ENCODE measurements around the gene SNTG2. TPM values are rescaled to one million over a fixed set of nuclear protein-coding genes. Genes with fewer than 3 reads are reported as not detected.

SNTG2 gene
- total and polyA plus RNA-seq, 2 of the 13 experiments (the other 11 are each of a cell fraction or from before 2014, with no cell fraction given), result not detected

DNA sequence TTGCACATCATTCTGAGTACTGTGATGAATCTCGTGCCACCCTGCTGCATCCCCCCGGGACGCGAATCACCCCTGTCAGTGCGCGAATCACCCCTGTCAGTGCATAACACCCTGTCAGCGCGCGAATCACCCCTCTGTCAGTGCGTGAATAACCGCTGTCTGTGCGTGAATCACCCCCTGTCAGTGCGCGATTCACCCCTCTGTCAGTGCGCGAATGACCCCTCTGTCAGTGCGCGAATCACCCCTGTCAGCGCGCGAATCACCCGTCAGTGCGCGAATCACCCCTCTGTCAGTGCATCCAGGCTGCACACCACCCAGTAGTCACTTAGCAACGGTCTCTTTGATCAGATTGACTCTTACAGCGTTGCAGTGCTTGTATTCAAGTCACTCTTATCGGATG lies 328.2 kb downstream of the SNTG2 start:
- no peaks in the 10 kb centered on the region for H3K36me3 ChIP-seq (replicated peaks in 1 of 2; ENCODE audit: control insufficient read depth in 1 of 2, insufficient read depth in 2 of 2, low read length in 2 of 2)
- intact Hi-C loops (cut with micrococcal nuclease; ENCODE audit: unreplicated experiment), result no loop called here
- no peak overlapping the region for H3K4me3 ChIP-seq (replicated peaks in 1 of 3; ENCODE audit: insufficient read depth in 1 of 3, low read depth in 2 of 3, low read length in 3 of 3)
- no peak overlapping the region for H3K4me2 ChIP-seq (ENCODE audit: low read depth, low read length)
- no peak for ATAC-seq
- 58% methylated on average over 26 of the region's 27 CpGs for WGBS (ENCODE audit: low lambda C conversion rate)
- H3K9me3 ChIP-seq (ENCODE audit: low read length), result peaks cover 9% of the 10 kb centered on the region; the same call in 1 of the 2 replicates
- H3K4me1 ChIP-seq (ENCODE audit: insufficient read depth, low read length), result no peaks in the 10 kb centered on the region
- FAIRE-seq, result no peak
- in situ Hi-C loops (cut with HindIII; ENCODE audit: extremely low pct_ligation_motif_present, low pct_unique_long_range_greater_than_20kb), result no loop called here
- no peak overlapping the region for H2AFZ ChIP-seq (ENCODE audit: low read length)
- ChIA-PET CTCF (ENCODE audit: low intra/inter-chr PET ratio, low total read pairs) (no interaction called here), POLR2A (no interaction called here)
- DNase-seq (ENCODE audit: low spot score), result no peak
- H4K20me1 ChIP-seq (ENCODE audit: insufficient read depth, low read length), result no peaks in the 10 kb centered on the region; the same call in 1 of the 2 replicates
- no peak overlapping the region for H3K27ac ChIP-seq (ENCODE audit: extremely low read length, insufficient read depth, low read length)
- no peak overlapping the region for H3K9ac ChIP-seq (ENCODE audit: insufficient read depth, low read depth, low read length)
- peaks cover 0 to 10% of the 10 kb centered on the region in 2 experiments; a peak in 1 of 5 replicates for H3K27me3 ChIP-seq (ENCODE audit: control insufficient read depth in 1 of 2, insufficient read depth in 2 of 2, low read length in 2 of 2)
- no peak for TF ChIP-seq NFE2L2 (IDR thresholded peaks at IDR 0.05; ENCODE audit: low read length)
- TF ChIP-seq SIN3A (IDR thresholded peaks at IDR 0.05; ENCODE audit: borderline replicate concordance, low read depth, low read length), result no peak
- no peak for TF ChIP-seq MTF1 (CRISPR knock-in tag; IDR thresholded peaks at IDR 0.05)
- no peak for TF ChIP-seq ZNF33A (CRISPR knock-in tag; IDR thresholded peaks at IDR 0.05; ENCODE audit: borderline replicate concordance)
- no peak for TF ChIP-seq GABPA (IDR thresholded peaks at IDR 0.05; ENCODE audit: low read depth, low read length)
- no peak for TF ChIP-seq GABPA (CRISPR knock-in tag; IDR thresholded peaks at IDR 0.05; ENCODE audit: low read depth)
- no peak for TF ChIP-seq EED (CRISPR knock-in tag; IDR thresholded peaks at IDR 0.05)
- H3K79me2 ChIP-seq (ENCODE audit: insufficient read depth, low read length), result no peaks in the 10 kb centered on the region
- no TSS peak for BruUV-seq (replicated peaks)

DNA sequence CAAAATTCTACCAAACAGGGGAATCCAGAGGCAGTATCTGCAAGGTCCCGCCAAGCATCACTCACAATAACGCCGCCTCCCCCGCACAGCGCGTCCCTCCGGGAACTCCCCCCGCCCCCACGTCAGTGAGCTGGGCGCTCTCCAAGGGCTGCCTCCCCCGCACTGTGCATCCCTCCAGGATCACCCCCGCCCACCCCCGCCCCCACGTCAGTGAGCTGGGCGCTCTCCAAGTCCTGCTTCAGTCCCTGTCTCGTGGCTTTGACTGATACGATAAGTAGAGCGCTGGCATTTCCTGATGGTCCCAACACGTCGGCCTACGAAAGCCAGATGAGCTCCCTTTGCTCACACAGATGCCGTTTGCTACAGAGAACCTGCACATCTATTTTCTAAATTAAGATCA lies 331.9 kb downstream of the SNTG2 start:
- Histone ChIP-seq H3K27ac (ENCODE audit: extremely low read length, insufficient read depth, low read length) (no peak overlapping the region), H2AFZ (ENCODE audit: low read length) (no peak overlapping the region), H3K36me3 (replicated peaks in 1 of 2; ENCODE audit: control insufficient read depth in 1 of 2, insufficient read depth in 2 of 2, low read length in 2 of 2) (no peaks in the 10 kb centered on the region), H3K4me1 (ENCODE audit: insufficient read depth, low read length) (no peaks in the 10 kb centered on the region), H3K4me2 (ENCODE audit: low read depth, low read length) (no peak overlapping the region), H3K9me3 (ENCODE audit: low read length) (no peaks in the 10 kb centered on the region), H3K9ac (ENCODE audit: insufficient read depth, low read depth, low read length) (no peak overlapping the region), H3K4me3 (replicated peaks in 1 of 3; ENCODE audit: insufficient read depth in 1 of 3, low read depth in 2 of 3, low read length in 3 of 3) (no peak overlapping the region), H3K27me3 (ENCODE audit: control insufficient read depth in 1 of 2, insufficient read depth in 2 of 2, low read length in 2 of 2) (peaks cover 0 to 10% of the 10 kb centered on the region in 2 experiments; a peak in 1 of 5 replicates), H4K20me1 (ENCODE audit: insufficient read depth, low read length) (no peaks in the 10 kb centered on the region; the same call in 1 of the 2 replicates), H3K79me2 (ENCODE audit: insufficient read depth, low read length) (no peaks in the 10 kb centered on the region)
- ChIA-PET CTCF (ENCODE audit: low intra/inter-chr PET ratio, low total read pairs) (no interaction called here), POLR2A (no interaction called here)
- WGBS (ENCODE audit: low lambda C conversion rate), result 51% methylated on average over 22 of the region's 22 CpGs
- intact Hi-C loops (cut with micrococcal nuclease; ENCODE audit: unreplicated experiment) (no loop called here), in situ Hi-C loops (cut with HindIII; ENCODE audit: extremely low pct_ligation_motif_present, low pct_unique_long_range_greater_than_20kb) (no loop called here)
- DNase-seq (ENCODE audit: low spot score), result no peak
- BruUV-seq (replicated peaks), result no TSS peak
- no peak for ATAC-seq
- no peak for FAIRE-seq
- TF ChIP-seq ZNF235 (CRISPR knock-in tag; IDR thresholded peaks at IDR 0.05; ENCODE audit: borderline replicate concordance) (no peak), EHMT2 (IDR thresholded peaks at IDR 0.05; ENCODE audit: borderline replicate concordance, low read depth, low read length) (no peak), ZNF766 (CRISPR knock-in tag; IDR thresholded peaks at IDR 0.05; ENCODE audit: borderline replicate concordance) (no peak), CREM (IDR thresholded peaks at IDR 0.05) (no peak), CREM (CRISPR knock-in tag; IDR thresholded peaks at IDR 0.05) (no peak), NKX3-1 (CRISPR knock-in tag; IDR thresholded peaks at IDR 0.05) (no peak), NFKB2 (CRISPR knock-in tag; IDR thresholded peaks at IDR 0.05; ENCODE audit: borderline replicate concordance) (no peak), THYN1 (CRISPR knock-in tag; IDR thresholded peaks at IDR 0.05; ENCODE audit: borderline replicate concordance, low read depth) (no peak), ZNF337 (CRISPR knock-in tag; IDR thresholded peaks at IDR 0.05; ENCODE audit: borderline replicate concordance, low read depth) (no peak), ZFP90 (CRISPR knock-in tag; IDR thresholded peaks at IDR 0.05; ENCODE audit: borderline replicate concordance) (no peak)
- TF ChIP-seq, protein P1, sequence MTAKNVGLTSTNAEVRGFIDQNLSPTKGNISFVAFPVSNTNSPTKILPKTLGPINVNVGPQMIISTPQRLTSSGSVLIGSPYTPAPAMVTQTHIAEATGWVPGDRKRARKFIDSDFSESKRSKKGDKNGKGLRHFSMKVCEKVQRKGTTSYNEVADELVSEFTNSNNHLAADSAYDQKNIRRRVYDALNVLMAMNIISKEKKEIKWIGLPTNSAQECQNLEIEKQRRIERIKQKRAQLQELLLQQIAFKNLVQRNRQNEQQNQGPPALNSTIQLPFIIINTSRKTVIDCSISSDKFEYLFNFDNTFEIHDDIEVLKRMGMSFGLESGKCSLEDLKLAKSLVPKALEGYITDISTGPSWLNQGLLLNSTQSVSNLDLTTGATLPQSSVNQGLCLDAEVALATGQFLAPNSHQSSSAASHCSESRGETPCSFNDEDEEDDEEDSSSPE (CRISPR knock-in tag; IDR thresholded peaks at IDR 0.05), result no peak
- TF ChIP-seq, protein P2, sequence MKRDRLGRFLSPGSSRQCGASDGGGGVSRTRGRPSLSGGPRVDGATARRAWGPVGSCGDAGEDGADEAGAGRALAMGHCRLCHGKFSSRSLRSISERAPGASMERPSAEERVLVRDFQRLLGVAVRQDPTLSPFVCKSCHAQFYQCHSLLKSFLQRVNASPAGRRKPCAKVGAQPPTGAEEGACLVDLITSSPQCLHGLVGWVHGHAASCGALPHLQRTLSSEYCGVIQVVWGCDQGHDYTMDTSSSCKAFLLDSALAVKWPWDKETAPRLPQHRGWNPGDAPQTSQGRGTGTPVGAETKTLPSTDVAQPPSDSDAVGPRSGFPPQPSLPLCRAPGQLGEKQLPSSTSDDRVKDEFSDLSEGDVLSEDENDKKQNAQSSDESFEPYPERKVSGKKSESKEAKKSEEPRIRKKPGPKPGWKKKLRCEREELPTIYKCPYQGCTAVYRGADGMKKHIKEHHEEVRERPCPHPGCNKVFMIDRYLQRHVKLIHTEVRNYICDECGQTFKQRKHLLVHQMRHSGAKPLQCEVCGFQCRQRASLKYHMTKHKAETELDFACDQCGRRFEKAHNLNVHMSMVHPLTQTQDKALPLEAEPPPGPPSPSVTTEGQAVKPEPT (CRISPR knock-in tag; IDR thresholded peaks at IDR 0.05; ENCODE audit: low read depth), result no peak
